ENCODE results near the gene MRPL9. TPM values are rescaled to one million over a fixed set of nuclear protein-coding genes. Genes with fewer than 3 reads are reported as not detected.
"Not testable (repeated sequence)": the region's sequence is repeated elsewhere in the genome, so short reads cannot be mapped to it uniquely, and the experiment has no call there.

Gene MRPL9
- total and polyA plus RNA-seq, 9 donors, result 66.3 to 87.9 (median 74.8) TPM

GRCh38 chr1:151737479-151737878 lies 25.8 kb downstream of the MRPL9 start:
- Histone ChIP-seq H3K4me3 (ENCODE audit: low read length) (no peak overlapping the region), H3K27ac (ENCODE audit: low read length) (no peak overlapping the region), H3K27me3 (ENCODE audit: control insufficient read depth, insufficient read depth, low read length) (peaks cover 7% of the 10 kb centered on the region), H3K9me3 (replicated peaks; ENCODE audit: control insufficient read depth, low read depth, low read length) (peaks cover 12% of the 10 kb centered on the region), H3K36me3 (ENCODE audit: control insufficient read depth, insufficient read depth, low read length) (no peaks in the 10 kb centered on the region), H3K4me1 (ENCODE audit: control insufficient read depth, insufficient read depth, low read length) (no peaks in the 10 kb centered on the region)
- no peak for DNase-seq

DNA sequence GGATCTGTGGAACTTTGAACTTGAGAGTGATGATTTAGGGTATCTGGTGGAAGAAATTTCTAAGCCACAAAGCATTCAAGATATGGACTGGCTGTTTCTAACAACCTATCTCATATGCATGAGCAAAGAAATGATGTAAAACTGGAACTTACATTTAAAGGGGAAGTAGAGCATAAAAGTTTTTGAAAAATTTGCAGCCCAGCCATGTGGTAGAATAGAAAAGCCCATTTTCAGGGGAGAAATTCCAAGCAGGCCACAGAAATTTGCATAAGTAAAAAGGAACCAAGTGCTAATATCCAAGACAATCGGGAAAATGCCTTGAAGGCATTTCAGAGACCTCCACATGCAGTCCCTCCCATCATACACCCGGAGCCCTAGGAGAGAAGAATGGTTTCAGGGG lies 26.3 kb downstream of the MRPL9 start:
- peaks cover 6% of the 10 kb centered on the region for H3K27me3 ChIP-seq (ENCODE audit: control insufficient read depth, insufficient read depth, low read length)
- no CpG with 5 or more reads among the region's 2 CpGs for WGBS (ENCODE audit: insufficient coverage)
- no peak overlapping the region for H3K27ac ChIP-seq (ENCODE audit: low read length)
- peaks cover 12% of the 10 kb centered on the region for H3K9me3 ChIP-seq (replicated peaks; ENCODE audit: control insufficient read depth, low read depth, low read length)
- DNase-seq, result no peak
- H3K4me1 ChIP-seq (ENCODE audit: control insufficient read depth, insufficient read depth, low read length), result no peaks in the 10 kb centered on the region
- H3K4me3 ChIP-seq (ENCODE audit: low read length), result no peak overlapping the region
- no peaks in the 10 kb centered on the region for H3K36me3 ChIP-seq (ENCODE audit: control insufficient read depth, insufficient read depth, low read length)

DNA sequence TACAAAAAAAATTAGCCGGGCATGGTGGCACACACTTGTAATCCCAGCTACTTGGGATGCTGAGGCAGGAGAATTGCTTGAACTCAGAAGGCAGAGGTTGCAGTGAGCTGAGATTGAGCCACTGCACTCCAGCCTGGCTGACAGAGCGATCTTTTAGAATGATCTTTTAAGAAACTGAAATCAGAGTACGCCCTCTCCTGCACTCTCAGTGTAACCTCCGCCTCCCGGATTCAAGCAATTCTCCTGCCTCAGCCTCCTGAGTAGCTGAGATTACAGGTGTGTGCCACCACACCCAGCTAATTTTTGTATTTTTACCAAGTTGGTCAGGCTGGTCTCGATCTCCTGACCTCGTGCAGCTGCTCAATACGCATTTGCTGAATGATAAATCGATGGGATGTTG lies 29.3 kb downstream of the MRPL9 start:
- not testable (repeated sequence) for H3K36me3 ChIP-seq (ENCODE audit: control insufficient read depth, insufficient read depth, low read length); H3K27me3 ChIP-seq (ENCODE audit: control insufficient read depth, insufficient read depth, low read length); DNase-seq; H3K27ac ChIP-seq (ENCODE audit: low read length); H3K4me1 ChIP-seq (ENCODE audit: control insufficient read depth, insufficient read depth, low read length); H3K4me3 ChIP-seq (ENCODE audit: low read length)
- WGBS (ENCODE audit: insufficient coverage), result 95% methylated on average over 7 of the region's 9 CpGs
- H3K9me3 ChIP-seq (replicated peaks; ENCODE audit: control insufficient read depth, low read depth, low read length), result peaks cover 12% of the 10 kb centered on the region

GRCh38 chr1:151733126-151733525 lies 30.2 kb downstream of the MRPL9 start:
- Histone ChIP-seq H3K27ac (ENCODE audit: low read length) (no peak overlapping the region), H3K9me3 (replicated peaks; ENCODE audit: control insufficient read depth, low read depth, low read length) (peaks cover 10% of the 10 kb centered on the region), H3K4me3 (ENCODE audit: low read length) (no peak overlapping the region), H3K27me3 (ENCODE audit: control insufficient read depth, insufficient read depth, low read length) (peaks cover 8% of the 10 kb centered on the region), H3K4me1 (ENCODE audit: control insufficient read depth, insufficient read depth, low read length) (peaks cover 3% of the 10 kb centered on the region), H3K36me3 (ENCODE audit: control insufficient read depth, insufficient read depth, low read length) (no peaks in the 10 kb centered on the region)
- WGBS (ENCODE audit: insufficient coverage), result 71% methylated on average over 2 of the region's 3 CpGs
- no peak for DNase-seq

- no peaks in the 10 kb centered on the region for H3K9me3 ChIP-seq (replicated peaks; ENCODE audit: control insufficient read depth, low read depth, low read length)
- H3K27me3 ChIP-seq (ENCODE audit: control insufficient read depth, insufficient read depth, low read length), result peaks cover 14% of the 10 kb centered on the region
- 80% methylated on average over 3 of the region's 4 CpGs for WGBS (ENCODE audit: insufficient coverage)
- H3K36me3 ChIP-seq (ENCODE audit: control insufficient read depth, insufficient read depth, low read length), result no peaks in the 10 kb centered on the region
- no peak for DNase-seq
- H3K4me1 ChIP-seq (ENCODE audit: control insufficient read depth, insufficient read depth, low read length), result peaks cover 8% of the 10 kb centered on the region
- H3K27ac ChIP-seq (ENCODE audit: low read length), result no peak overlapping the region
- no peak overlapping the region for H3K4me3 ChIP-seq (ENCODE audit: low read length)
Measured at GRCh38 chr1:151729966-151730291, 33.4 kb downstream of the MRPL9 start.

GRCh38 chr1:151729157-151729965 lies 33.9 kb downstream of the MRPL9 start:
- no peak overlapping the region for H3K4me3 ChIP-seq (ENCODE audit: low read length)
- peaks cover 14% of the 10 kb centered on the region for H3K27me3 ChIP-seq (ENCODE audit: control insufficient read depth, insufficient read depth, low read length)
- H3K27ac ChIP-seq (ENCODE audit: low read length), result no peak overlapping the region
- no peaks in the 10 kb centered on the region for H3K36me3 ChIP-seq (ENCODE audit: control insufficient read depth, insufficient read depth, low read length)
- H3K4me1 ChIP-seq (ENCODE audit: control insufficient read depth, insufficient read depth, low read length), result peaks cover 8% of the 10 kb centered on the region
- no peaks in the 10 kb centered on the region for H3K9me3 ChIP-seq (replicated peaks; ENCODE audit: control insufficient read depth, low read depth, low read length)
- DNase-seq, result no peak
- WGBS (ENCODE audit: insufficient coverage), result 43% methylated on average over 8 of the region's 10 CpGs

DNA sequence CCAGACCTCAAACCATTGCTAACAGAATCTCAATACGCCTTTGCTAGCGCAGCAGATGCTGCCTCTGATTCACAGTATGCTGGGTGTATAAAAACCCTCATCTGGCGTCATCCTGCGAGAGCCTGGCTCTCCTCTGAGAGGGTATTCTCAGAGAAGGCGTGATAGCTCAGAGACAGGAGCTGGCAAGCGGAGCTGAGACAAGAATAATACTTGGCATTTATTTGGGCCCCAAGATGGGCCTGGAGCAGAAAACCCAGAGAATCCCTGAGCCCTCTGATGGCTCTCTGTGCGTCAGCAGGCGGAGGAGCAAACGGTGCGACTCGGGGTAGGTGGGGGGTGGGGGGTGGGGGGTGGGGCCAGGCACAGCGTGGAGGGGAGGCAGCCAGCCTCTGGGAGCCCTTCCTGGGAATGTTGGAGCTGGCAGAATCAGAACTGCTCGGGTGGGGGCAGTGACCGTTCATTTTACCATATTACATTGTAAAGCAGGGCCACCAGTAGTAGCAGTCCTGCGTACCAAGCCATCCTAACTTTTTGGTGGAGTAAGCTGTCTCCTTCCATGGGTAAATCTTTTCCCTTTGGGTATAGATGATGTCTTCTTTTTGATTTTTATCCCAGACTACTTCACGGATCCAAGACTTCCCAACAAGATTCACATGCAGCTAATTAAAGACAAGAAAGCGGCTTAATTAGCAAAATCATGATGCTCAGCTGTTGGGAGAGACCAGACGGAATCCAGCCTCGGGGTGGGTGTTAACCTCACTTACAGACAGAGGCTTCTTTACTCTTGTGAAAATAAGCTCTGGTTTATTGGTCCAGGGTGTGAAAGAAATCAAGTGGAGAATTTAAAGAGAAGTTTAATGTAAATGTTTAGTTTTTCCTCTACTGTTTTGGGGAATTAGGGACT lies 34.9 kb downstream of the MRPL9 start:
- Histone ChIP-seq H3K9me3 (replicated peaks; ENCODE audit: control insufficient read depth, low read depth, low read length) (no peaks in the 10 kb centered on the region), H3K36me3 (ENCODE audit: control insufficient read depth, insufficient read depth, low read length) (no peaks in the 10 kb centered on the region), H3K27ac (ENCODE audit: low read length) (peak overlapping the region; percentile 29), H3K27me3 (ENCODE audit: control insufficient read depth, insufficient read depth, low read length) (peaks cover 20% of the 10 kb centered on the region), H3K4me3 (ENCODE audit: low read length) (no peak overlapping the region), H3K4me1 (ENCODE audit: control insufficient read depth, insufficient read depth, low read length) (peaks cover 8% of the 10 kb centered on the region)
- 7% methylated on average over 10 of the region's 19 CpGs for WGBS (ENCODE audit: insufficient coverage)
- peak; percentile 53 for DNase-seq

DNA sequence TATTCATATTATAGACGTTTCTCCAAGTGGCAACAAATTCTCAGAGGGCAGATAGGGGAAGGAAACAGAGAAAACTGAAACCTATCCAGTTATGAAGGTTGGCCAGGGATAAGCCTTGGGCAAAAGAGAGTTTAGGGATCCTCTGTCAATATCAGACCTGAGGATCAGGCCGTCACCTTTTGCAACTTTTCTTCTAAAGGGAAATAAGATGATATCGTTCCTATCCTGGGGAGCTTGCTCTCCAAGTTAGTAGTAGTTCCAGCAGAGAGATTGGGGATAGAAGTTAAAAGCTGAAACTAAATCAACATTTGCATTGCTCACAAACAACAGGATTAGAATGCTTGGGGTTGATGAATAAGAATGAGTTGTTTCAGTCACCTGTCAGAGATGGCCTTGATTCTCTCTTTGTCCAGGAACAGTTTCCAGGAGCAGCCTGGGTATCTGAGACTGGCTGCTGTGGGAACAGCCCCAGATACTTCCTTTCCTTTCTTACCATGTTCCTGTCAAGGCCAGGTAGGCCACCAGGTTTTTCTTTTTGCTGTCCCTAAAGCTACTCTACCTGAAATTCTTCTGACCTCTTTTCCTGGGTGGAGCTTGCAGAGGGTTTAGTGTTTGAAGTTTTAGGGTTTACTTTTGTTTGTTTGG lies 39.4 kb downstream of the MRPL9 start:
- no peaks in the 10 kb centered on the region for H3K9me3 ChIP-seq (replicated peaks; ENCODE audit: control insufficient read depth, low read depth, low read length)
- no CpG with 5 or more reads among the region's 3 CpGs for WGBS (ENCODE audit: insufficient coverage)
- peaks cover 34% of the 10 kb centered on the region for H3K27me3 ChIP-seq (ENCODE audit: control insufficient read depth, insufficient read depth, low read length)

DNA sequence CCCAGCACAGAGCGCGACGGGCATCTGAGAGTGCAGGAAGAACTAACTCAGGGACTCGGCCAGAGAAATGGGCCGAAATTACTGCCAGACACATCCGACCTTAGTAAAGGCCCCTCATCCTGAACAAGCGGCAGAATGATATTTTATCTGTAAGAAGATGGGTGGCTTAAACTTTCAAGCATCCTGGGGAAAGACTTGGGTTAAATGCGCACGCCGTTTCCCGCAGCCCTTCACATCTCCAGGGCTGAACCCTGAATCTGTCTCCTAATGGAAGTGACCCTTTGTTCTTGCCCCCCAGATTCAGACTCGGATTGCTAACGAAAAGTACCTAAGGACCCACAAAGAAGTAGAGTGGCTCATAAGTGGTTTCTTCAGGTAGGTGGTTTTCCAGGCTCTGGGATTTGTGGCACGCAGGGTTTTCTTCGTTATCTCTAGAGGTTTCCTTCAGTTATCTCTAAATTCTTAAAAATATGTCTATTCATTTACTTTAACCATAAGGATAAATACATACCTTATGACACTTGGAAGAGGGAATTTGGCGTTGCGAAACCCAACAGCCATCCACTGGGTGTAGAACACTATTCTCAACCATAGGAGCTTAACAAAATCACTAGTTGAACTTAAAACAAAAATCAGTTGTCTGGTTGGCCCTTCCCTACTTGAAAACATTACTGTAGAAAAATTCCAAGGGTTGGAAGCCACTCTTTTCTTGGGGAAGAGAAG lies 41.3 kb downstream of the MRPL9 start:
- H3K27ac ChIP-seq (ENCODE audit: low read length), result no peak overlapping the region
- 13% methylated on average over 8 of the region's 17 CpGs for WGBS (ENCODE audit: insufficient coverage)
- H3K27me3 ChIP-seq (ENCODE audit: control insufficient read depth, insufficient read depth, low read length), result peaks cover 49% of the 10 kb centered on the region
- DNase-seq, result no peak
- H3K4me1 ChIP-seq (ENCODE audit: control insufficient read depth, insufficient read depth, low read length), result peaks cover 24% of the 10 kb centered on the region
- H3K4me3 ChIP-seq (ENCODE audit: low read length), result peak overlapping the region; percentile 41
- no peaks in the 10 kb centered on the region for H3K9me3 ChIP-seq (replicated peaks; ENCODE audit: control insufficient read depth, low read depth, low read length)
- no peaks in the 10 kb centered on the region for H3K36me3 ChIP-seq (ENCODE audit: control insufficient read depth, insufficient read depth, low read length)

More for the DNA sequence above, 39.4 kb downstream of the MRPL9 start:
- DNase-seq, result no peak
- no peak overlapping the region for H3K27ac ChIP-seq (ENCODE audit: low read length)
- no peak overlapping the region for H3K4me3 ChIP-seq (ENCODE audit: low read length)
- no peaks in the 10 kb centered on the region for H3K36me3 ChIP-seq (ENCODE audit: control insufficient read depth, insufficient read depth, low read length)
- H3K4me1 ChIP-seq (ENCODE audit: control insufficient read depth, insufficient read depth, low read length), result peaks cover 22% of the 10 kb centered on the region
